GM12878 (cell line): ENCODE measurements around the gene RSBN1L. TPM values are rescaled to one million over a fixed set of nuclear protein-coding genes. Genes with fewer than 3 reads are reported as not detected.

Experiments used
- ATAC-seq: fragments of 200-7000 bp; cut with Tn5 transposase; 3 replicates; pipeline ENCODE4 v1.9.1; 2020; ENCODE audit warnings: mild to moderate bottlenecking, moderate library complexity
- BruUV-seq: library from RNA; stranded (reverse); fragments of 400-500 nt; replicated peaks from 2 replicates; lab custom pipeline; 2021; lab: Mats Ljungman, UMichigan
- CTCF ChIA-PET: fragments of 300-600 bp; sonication (Branson Sonifier 250); formaldehyde crosslinking; extraction: SDS; loops from one replicate; lab custom pipeline; 2021; ENCODE audit warnings: inconsistent platforms; lab: Yijun Ruan, JAX
- POLR2A ChIA-PET: fragments of 350-600 bp; formaldehyde crosslinking; extraction: SDS; loops from one replicate; lab custom pipeline; 2021; ENCODE audit warnings: inconsistent platforms; lab: Charles Lee
- RAD21 ChIA-PET: fragments of 300-600 bp; sonication (Branson Sonifier 250); formaldehyde crosslinking; loops from one replicate; lab custom pipeline; 2023; ENCODE audit warnings: antibody characterized with exemption; ENCODE audit not compliant: unreplicated experiment; lab: Charles Lee
- SMC1A ChIA-PET: fragments of 300-600 bp; sonication (Branson Sonifier 250); formaldehyde crosslinking; loops from one replicate; lab custom pipeline; 2023; ENCODE audit not compliant: unreplicated experiment, uncharacterized antibody; lab: Charles Lee
- DNase-seq: peaks from one replicate; pipeline ENCODE4 v3.0.0-alpha.2; 2011; ENCODE audit warnings: low read depth, low spot score
- FAIRE-seq: peaks from 3 replicates; lab custom pipeline; 2011; peaks lifted over from hg19 to GRCh38; lab: Jason Lieb, UNC
- H2AFZ ChIP-seq: 2 replicates; pipeline ENCODE4 v1.6.0; 2011; ENCODE audit warnings: low read depth, low read length, control low read depth; ENCODE audit not compliant: control insufficient read depth
- H3K27ac ChIP-seq: 2 replicates; pipeline ENCODE4 v1.5.1; 2011; ENCODE audit warnings: control low read depth; ENCODE audit not compliant: control insufficient read depth, insufficient read depth
- H3K27me3 ChIP-seq, 2 experiments: replicated peaks in 1 of 2; 2 replicates each; pipeline versions ENCODE4 v1.6.0 to v1.6.1; 2011; ENCODE audit warnings: low read length in 1 of 2; ENCODE audit not compliant: control insufficient read depth in 2 of 2, insufficient read depth in 2 of 2
- H3K36me3 ChIP-seq, 2 experiments: 2 replicates each; pipeline ENCODE4 v1.5.1; 2011; ENCODE audit warnings: low read length in 1 of 2; ENCODE audit not compliant: control insufficient read depth in 2 of 2, insufficient read depth in 2 of 2
- H3K4me1 ChIP-seq: 2 replicates; pipeline ENCODE4 v1.6.1; 2011; ENCODE audit warnings: mild to moderate bottlenecking, low read length, moderate library complexity, mixed read lengths; ENCODE audit not compliant: control insufficient read depth, insufficient read depth
- H3K4me2 ChIP-seq: 2 replicates; pipeline ENCODE4 v1.6.0; 2011; ENCODE audit warnings: control low read depth; ENCODE audit not compliant: control insufficient read depth, insufficient read depth
- H3K4me3 ChIP-seq: fragments of 200-600 bp; sonication (generic); 2 replicates; pipeline ENCODE4 v1.5.1; 2016
- H3K79me2 ChIP-seq: 2 replicates; pipeline ENCODE4 v1.6.0; 2011; ENCODE audit warnings: low read length; ENCODE audit not compliant: control insufficient read depth, insufficient read depth
- H3K9ac ChIP-seq: 2 replicates; pipeline ENCODE4 v1.8.0; 2011; ENCODE audit warnings: low read length, control low read depth, mixed read lengths; ENCODE audit not compliant: control insufficient read depth, insufficient read depth
- H3K9me3 ChIP-seq: replicated peaks from 3 replicates; pipeline ENCODE4 v1.5.1; 2011; ENCODE audit warnings: mild to moderate bottlenecking, low read length; ENCODE audit not compliant: control insufficient read depth, insufficient read depth
- H4K20me1 ChIP-seq: 2 replicates; pipeline ENCODE4 v1.6.0; 2011; ENCODE audit not compliant: control insufficient read depth, insufficient read depth
- BACH1 ChIP-seq: fragments of 450-650 bp; IDR thresholded peaks from 2 replicates; pipeline ENCODE4 v1.6.1; 2017; ENCODE audit warnings: mild to moderate bottlenecking, borderline replicate concordance
- EED ChIP-seq: sonication (generic); IDR thresholded peaks from 2 replicates; pipeline ENCODE4 v1.6.1; 2016; ENCODE audit warnings: antibody characterized with exemption, low read depth
- ELK1 ChIP-seq: IDR thresholded peaks from 2 replicates; pipeline ENCODE4 v1.6.1; 2012; ENCODE audit warnings: low read depth, low read length, improper control_type of control experiment
- EZH2 ChIP-seq: IDR thresholded peaks from 2 replicates; pipeline ENCODE4 v1.6.1; 2012; ENCODE audit warnings: low read depth, mild to moderate bottlenecking, control low read depth, inconsistent platforms, low read length, borderline replicate concordance; ENCODE audit not compliant: control insufficient read depth
- HCFC1 ChIP-seq: fragments of 150-350 bp; IDR thresholded peaks from 2 replicates; pipeline ENCODE4 v1.6.1; 2014; ENCODE audit warnings: low read length
- MAX ChIP-seq: IDR thresholded peaks from 2 replicates; pipeline ENCODE4 v1.6.1; 2012; ENCODE audit warnings: low read depth, low read length, improper control_type of control experiment
- MXI1 ChIP-seq: fragments of 150-350 bp; IDR thresholded peaks from 2 replicates; pipeline ENCODE4 v1.6.1; 2011; ENCODE audit warnings: low read depth, mild to moderate bottlenecking, inconsistent platforms, low read length, improper control_type of control experiment
- NFXL1 ChIP-seq: fragments of 450-650 bp; IDR thresholded peaks from 2 replicates; pipeline ENCODE4 v1.6.1; 2017; ENCODE audit warnings: antibody characterized with exemption, mild to moderate bottlenecking, borderline replicate concordance
- SIX5 ChIP-seq: IDR thresholded peaks from 2 replicates; pipeline ENCODE4 v1.6.1; 2011; ENCODE audit warnings: mild to moderate bottlenecking, low read depth, low read length, moderate library complexity; ENCODE audit not compliant: severe bottlenecking
- SRF ChIP-seq, 2 experiments: IDR thresholded peaks; 2 replicates each; pipeline ENCODE4 v1.6.1; 2011; ENCODE audit warnings: low read depth in 2 of 2, low read length in 2 of 2, mild to moderate bottlenecking in 1 of 2, moderate library complexity in 1 of 2
- STAT1 ChIP-seq: fragments of 450-650 bp; conservative IDR thresholded peaks from 2 replicates; pipeline ENCODE4 v1.6.1; 2014; ENCODE audit warnings: antibody characterized with exemption, mild to moderate bottlenecking
- USF2 ChIP-seq: IDR thresholded peaks from 2 replicates; pipeline ENCODE4 v1.6.1; 2011; ENCODE audit warnings: low read depth, low read length, improper control_type of control experiment, borderline replicate concordance
- ZBTB33 ChIP-seq: fragments of 450-650 bp; IDR thresholded peaks from 2 replicates; pipeline ENCODE4 v1.6.1; 2017; ENCODE audit warnings: mild to moderate bottlenecking
- ZNF24 ChIP-seq: fragments of 450-650 bp; IDR thresholded peaks from 2 replicates; pipeline ENCODE4 v1.6.1; 2017; ENCODE audit warnings: antibody characterized with exemption, mild to moderate bottlenecking
- ZNF687 ChIP-seq: fragments of 450-650 bp; IDR thresholded peaks from 2 replicates; pipeline ENCODE4 v1.6.1; 2017; ENCODE audit warnings: mild to moderate bottlenecking, moderate library complexity
- whole genome bisulfite sequencing: methylation state at CpG from one replicate; pipeline ENCODE4 v1.1.6; 2016; ENCODE audit warnings: low lambda C conversion rate; ENCODE audit not compliant: insufficient replicate concordance, insufficient coverage; ENCODE audit errors: missing lambda C conversion rate; 5-methylcytosine and 5-hydroxymethylcytosine counted together
- in situ Hi-C: fragments of 300-500 bp; cut with MboI; formaldehyde crosslinking; loops from 9 replicates; pipeline ENCODE4 v1.14.3; 2018; ENCODE audit warnings: mixed read lengths
- intact Hi-C: fragments of 100-400 bp; cut with micrococcal nuclease; formaldehyde crosslinking; loops from one replicate; pipeline ENCODE4 v1.14.2; 2022; ENCODE audit not compliant: unreplicated experiment
- polyA plus RNA-seq, 11 experiments: library from polyadenylated mRNA; depleted of rRNA in 4 of 11; unstranded in 6 of 11; stranded (reverse) in 5 of 11; fragments of >200 nt; fragmentation: Nextera tagmentation in 4 of 11; fragmentation: Illumina TruSeq in 1 of 11; extraction: Ambion mirVana in 4 of 11; extraction: Trizol in 1 of 11; gene quantifications; 1 replicate in 1 of 11; 2 replicates in 10 of 11; pipeline versions ENCODE4 v1.2.1 to v1.2.3, GENCODE V29; 2011 to 2016; ENCODE audit warnings: inconsistent platforms in 2 of 11, missing spikeins in 2 of 11, low read depth in 1 of 11
- total RNA-seq, 4 experiments: library from RNA; depleted of rRNA in 3 of 4; stranded (reverse); fragments of >200 nt in 3 of 4; fragmentation: Illumina TruSeq in 1 of 4; extraction: Trizol in 1 of 4; gene quantifications; 2 replicates each; pipeline versions ENCODE4 v1.2.1 to v1.2.3, GENCODE V29; 2013 to 2021

The RSBN1L gene
- total and polyA plus RNA-seq, 10 of the 15 experiments (the other 5 are each of a cell fraction or from before 2014, with no cell fraction given) = 4.5 to 23.7 (median 10.3) TPM

GRCh38 chr7:77747178-77747577 lies 50.9 kb downstream of the RSBN1L start (continued):
- no peak for TF ChIP-seq ZNF687
- no peak for TF ChIP-seq ZNF24
- no peak for TF ChIP-seq EZH2
- TF ChIP-seq STAT1 = no peak
- no peak for TF ChIP-seq HCFC1
- TF ChIP-seq SIX5 = no peak
- no peak for TF ChIP-seq SRF (IDR thresholded peaks at IDR 0.05; ENCODE audit: low read depth in 2 of 2, low read length in 2 of 2)
- TF ChIP-seq MAX = no peak

GRCh38 chr7:77747718-77748117 lies 51.5 kb downstream of the RSBN1L start:
- 92% methylated on average over 1 of the region's 1 CpG for WGBS
- intact Hi-C loops = no loop called here
- Histone ChIP-seq H3K79me2 (peaks cover under 1% of the 10 kb centered on the region), H3K4me2 (no peak overlapping the region), H3K9me3 (no peaks in the 10 kb centered on the region), H3K9ac (no peak overlapping the region), H3K4me3 (no peak overlapping the region), H3K27me3 (no peaks in the 10 kb centered on the region), H3K36me3 (peaks cover 3 to 4% of the 10 kb centered on the region in 2 experiments; a peak in 3 of 4 replicates), H3K4me1 (no peaks in the 10 kb centered on the region), H4K20me1 (no peaks in the 10 kb centered on the region), H2AFZ (no peak overlapping the region), H3K27ac (no peak overlapping the region)
- no TSS peak for BruUV-seq
- ChIA-PET POLR2A (no interaction called here), CTCF (interaction anchor here (1.0 to 2.3 kb wide), 4 partner anchors 12 to 97 kb away, joined by 3 to 8 read pairs (median 5); no protein-coding TSS in a partner anchor), RAD21 (interaction anchor here (0.8 to 1.1 kb wide), 2 partner anchors 12 to 97 kb away, joined by 3 read pairs; no protein-coding TSS in a partner anchor), SMC1A (interaction anchor here (0.6 to 2.2 kb wide), 5 partner anchors 9 to 90 kb away, joined by 3 to 9 read pairs (median 4); no protein-coding TSS in a partner anchor)
- no peak for FAIRE-seq
- ATAC-seq = no peak
- in situ Hi-C loops = no loop called here
- DNase-seq = no peak
- TF ChIP-seq USF2 (no peak), EED (no peak), BACH1 (no peak), MXI1 (no peak), NFXL1 (no peak), ZBTB33 (no peak), ELK1 (no peak)
